Cardiac fibroblast (primary cell): ENCODE measurements around the gene TRIM9.

Experiments used
- DNase-seq, 2 donors: peaks; one replicate each; pipeline versions ENCODE4 v3.0.0 to v3.0.0-alpha.2; 2010; ENCODE audit warnings: low read depth in 2 of 2
- H3K4me3 ChIP-seq, 2 donors: replicated peaks in 1 of 2; 1 replicate in 1 of 2; 2 replicates in 1 of 2; pipeline ENCODE4 v1.5.1; 2011; ENCODE audit warnings: low read depth in 2 of 2, low read length in 2 of 2, mild to moderate bottlenecking in 2 of 2, moderate library complexity in 1 of 2
- TF ChIP-seq, protein P1 (sequence below): IDR thresholded peaks from one replicate; pipeline ENCODE4 v1.5.1; 2011; ENCODE audit warnings: low read depth, mild to moderate bottlenecking, low read length, inconsistent platforms

Gene TRIM9

DNA sequence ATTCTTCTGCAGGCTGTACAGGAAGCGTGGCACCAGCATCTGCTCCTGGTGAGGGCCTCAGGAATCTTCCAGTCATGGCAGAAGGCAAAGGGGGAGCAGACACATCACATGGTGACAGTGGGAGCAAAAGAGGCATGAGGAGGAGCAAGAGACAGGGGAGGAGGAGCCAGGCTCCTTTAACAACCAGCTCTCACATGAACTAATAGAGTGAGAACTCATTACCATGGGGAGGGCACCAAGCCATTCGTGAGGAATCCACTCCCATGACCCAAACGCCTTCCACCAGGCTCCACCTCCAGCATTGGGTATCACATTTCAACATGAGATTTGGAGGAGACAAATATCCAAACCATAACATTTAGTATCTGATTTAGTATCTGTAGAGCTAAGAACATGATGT lies 14.7 kb upstream of the TRIM9 start:
- no peak for DNase-seq
- TF ChIP-seq, protein P1, sequence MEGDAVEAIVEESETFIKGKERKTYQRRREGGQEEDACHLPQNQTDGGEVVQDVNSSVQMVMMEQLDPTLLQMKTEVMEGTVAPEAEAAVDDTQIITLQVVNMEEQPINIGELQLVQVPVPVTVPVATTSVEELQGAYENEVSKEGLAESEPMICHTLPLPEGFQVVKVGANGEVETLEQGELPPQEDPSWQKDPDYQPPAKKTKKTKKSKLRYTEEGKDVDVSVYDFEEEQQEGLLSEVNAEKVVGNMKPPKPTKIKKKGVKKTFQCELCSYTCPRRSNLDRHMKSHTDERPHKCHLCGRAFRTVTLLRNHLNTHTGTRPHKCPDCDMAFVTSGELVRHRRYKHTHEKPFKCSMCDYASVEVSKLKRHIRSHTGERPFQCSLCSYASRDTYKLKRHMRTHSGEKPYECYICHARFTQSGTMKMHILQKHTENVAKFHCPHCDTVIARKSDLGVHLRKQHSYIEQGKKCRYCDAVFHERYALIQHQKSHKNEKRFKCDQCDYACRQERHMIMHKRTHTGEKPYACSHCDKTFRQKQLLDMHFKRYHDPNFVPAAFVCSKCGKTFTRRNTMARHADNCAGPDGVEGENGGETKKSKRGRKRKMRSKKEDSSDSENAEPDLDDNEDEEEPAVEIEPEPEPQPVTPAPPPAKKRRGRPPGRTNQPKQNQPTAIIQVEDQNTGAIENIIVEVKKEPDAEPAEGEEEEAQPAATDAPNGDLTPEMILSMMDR: no peak
- H3K4me3 ChIP-seq: no peak overlapping the region

DNA sequence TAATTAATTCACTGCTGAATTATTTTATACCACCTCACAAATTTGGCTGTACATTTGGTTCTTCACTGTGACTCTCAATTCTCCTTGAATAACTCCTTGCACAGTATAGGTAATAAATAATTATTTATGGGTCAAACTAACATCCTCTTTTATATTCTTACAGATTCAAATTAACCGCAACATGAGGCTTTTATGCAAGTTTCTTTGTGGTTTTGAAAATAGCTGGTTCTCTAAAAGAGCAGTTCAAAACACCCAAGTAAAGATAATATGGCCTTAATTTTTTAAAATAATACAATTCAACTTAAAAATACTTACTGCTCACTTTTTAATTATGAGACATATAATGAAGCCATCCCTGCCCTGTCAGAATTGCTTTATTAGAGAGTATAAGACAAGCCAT lies 12.9 kb upstream of the TRIM9 start:
- no peak overlapping the region for H3K4me3 ChIP-seq
- DNase-seq: no peak
- TF ChIP-seq, protein P1: no peak

DNA sequence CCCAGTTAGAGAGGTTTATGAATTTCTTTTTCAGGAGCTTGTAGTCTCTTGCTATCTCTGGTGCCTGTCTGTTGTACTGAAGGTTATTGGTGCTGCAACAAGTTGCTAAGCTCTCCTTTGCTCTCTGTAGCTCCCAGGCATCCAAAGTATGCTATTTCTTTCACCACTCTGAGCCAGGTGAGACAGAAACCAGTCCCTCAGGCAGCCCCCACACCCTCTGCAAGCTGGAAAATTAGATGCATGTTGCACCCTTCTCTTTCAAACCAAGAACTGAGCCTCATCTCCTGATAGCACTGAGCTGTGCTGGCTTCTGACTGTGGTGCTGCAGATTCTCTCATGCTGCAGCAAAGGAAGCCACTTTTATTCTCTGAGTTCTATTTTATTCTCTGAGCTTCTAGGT lies 9.6 kb upstream of the TRIM9 start:
- TF ChIP-seq, protein P1: no peak
- no peak overlapping the region for H3K4me3 ChIP-seq

DNA sequence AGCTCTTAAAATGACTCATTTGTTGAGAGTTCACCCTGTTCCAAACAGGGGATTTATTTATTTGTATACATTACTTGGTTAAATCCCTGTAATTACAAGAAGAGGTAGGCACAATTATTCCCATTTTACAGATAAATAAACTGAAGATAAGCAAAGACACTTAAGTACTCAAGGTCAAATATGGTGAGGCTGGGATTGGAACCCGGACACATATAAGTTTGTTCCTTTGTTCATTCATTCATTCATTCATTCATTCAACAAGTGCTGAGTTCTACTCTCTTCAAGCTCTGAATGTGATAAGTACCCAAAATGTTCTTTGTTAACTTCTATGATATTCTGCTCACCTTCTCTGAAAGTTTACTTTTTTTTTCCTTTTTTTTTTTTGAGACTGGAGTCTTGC lies 2.4 kb upstream of the TRIM9 start:
- no peak overlapping the region for H3K4me3 ChIP-seq
- TF ChIP-seq, protein P1: no peak
- no peak for DNase-seq

More for the DNA sequence above, 9.6 kb upstream of the TRIM9 start:
- DNase-seq: no peak

DNA sequence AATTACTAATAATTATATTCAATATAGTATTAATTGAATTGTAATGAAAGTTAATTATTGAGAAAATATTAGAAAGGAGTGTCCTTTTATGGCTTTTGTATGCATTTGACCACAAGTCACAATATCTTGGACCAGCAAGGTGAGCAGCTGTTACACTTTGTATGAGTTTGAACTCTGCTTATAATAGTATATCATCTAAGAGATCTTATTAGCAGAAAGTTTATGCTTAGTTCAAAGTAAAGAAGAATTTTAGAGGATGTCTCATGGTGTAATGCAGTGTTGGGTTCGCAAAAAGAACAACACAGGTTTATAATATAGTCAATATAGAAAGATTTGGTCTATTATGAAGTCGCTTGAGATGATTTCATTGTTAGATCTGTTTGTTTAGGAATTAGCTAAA lies 2.0 kb upstream of the TRIM9 start:
- no peak for DNase-seq
- H3K4me3 ChIP-seq: no peak overlapping the region

DNA sequence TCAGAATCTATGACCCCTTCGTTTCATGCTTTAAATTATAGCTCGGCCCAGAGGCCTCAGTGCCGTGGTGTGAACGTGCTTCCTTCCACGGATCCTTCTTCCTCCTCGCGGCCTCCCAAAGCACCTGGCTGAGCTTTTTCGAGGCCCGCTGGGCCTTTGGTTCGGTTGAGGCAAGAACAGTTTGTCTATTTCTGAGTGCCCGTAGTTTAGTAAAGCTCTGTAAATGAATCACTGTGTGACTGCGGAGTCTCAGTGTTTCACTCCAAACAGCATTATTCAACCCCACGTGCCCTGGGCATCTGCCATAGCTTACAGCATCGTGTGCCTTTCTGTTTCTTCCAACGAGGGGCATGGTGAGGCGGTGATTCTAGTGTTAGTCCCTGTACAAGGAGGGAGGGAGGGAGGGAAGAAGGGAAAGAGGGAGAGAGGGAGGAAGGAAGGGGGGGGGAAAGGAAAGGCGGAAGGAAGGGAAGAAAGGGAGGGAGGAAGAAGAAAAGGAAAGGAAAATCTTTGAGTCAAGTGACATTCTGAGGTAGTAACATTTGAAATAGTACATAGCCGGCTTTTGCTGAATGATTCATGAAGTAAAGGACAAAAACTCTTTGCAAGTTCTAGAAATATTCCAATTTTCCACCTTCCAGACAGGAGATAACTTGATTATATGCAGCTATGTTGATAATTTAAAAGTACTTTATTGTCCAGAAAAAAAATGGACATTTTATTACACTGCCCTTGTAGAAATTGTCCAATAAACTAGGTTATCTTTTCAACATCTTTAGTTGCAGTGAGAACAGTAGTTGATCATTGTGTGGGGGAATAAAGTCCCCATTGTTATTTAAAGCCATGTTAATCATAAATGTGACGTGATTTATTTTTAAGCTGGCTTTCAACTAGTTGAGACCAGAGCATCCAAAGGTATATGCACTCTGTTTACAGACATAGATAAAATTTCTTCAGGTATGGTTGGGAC lies 1.2 kb upstream of the TRIM9 start:
- peak overlapping the region; percentile 57 to 66 for H3K4me3 ChIP-seq
- TF ChIP-seq, protein P1: no peak
- DNase-seq: peak; percentile 42 to 51

More for the DNA sequence above, 2.0 kb upstream of the TRIM9 start:
- TF ChIP-seq, protein P1: no peak
